ENCODE results near the gene MZF1.
"Not testable (repeated sequence)": the region's sequence is repeated elsewhere in the genome, so short reads cannot be mapped to it uniquely, and the experiment has no call there.

The MZF1 gene

DNA sequence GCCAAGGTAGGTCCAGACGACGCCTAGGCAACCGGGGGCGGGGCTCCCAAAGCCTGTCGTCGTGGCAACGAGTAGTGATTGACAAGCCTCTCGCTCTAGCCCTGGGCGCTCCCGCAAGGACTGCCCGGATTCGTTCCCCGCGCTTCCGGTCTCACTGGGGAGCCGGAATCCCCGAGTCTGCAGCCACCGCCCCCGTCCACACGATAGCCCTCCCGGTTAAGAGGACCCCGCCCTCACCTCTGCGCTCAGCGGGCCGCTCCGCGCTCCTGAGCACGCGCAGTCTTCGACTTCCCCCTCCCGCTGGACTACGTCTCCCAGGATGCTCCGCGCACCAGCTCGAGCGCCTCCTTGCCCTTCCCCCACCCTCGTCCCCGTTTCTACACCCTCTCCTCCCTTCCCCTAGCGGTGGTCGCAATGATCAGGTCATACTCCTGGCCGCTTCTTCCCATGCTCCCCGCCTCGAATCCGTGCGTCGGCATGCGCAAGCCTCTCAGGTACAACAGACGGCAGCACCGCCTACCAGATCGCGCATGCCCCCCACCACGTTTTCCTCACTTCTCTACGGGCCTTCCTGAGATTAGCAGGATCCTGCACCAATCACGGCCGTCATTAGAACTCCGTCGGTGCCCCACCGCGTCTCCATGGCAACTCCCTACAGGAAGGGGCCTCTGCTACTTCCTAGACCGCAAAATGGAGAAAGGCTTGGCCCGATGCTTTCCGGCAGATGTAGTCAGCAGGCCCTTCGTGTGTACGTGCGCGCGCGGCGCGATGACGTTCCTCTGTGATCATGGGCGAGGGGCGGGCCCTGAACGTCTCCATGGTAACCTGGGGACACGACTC, at the start of gene MZF1:
Gene MZF1 (minus strand): TSS at position 518 of the 840 bp plus-strand sequence. CDS start 1,946 bp downstream, outside the sequence.
- ATAC-seq (ENCODE audit: insufficient read depth, low read depth) (peak; percentile 79), DNase-seq (peak; percentile 100)
- peak within 1 kb of the TSS; percentile 73 for H3K9ac ChIP-seq (ENCODE audit: low read depth, low read length)
- peaks cover 20% of the 10 kb centered on the region for H3K79me2 ChIP-seq (ENCODE audit: insufficient read depth, low read length)
- H3K27ac ChIP-seq (ENCODE audit: low read length), result peak within 1 kb of the TSS; percentile 93
- H3K4me2 ChIP-seq (ENCODE audit: insufficient read depth, low read length), result peak within 1 kb of the TSS; percentile 79
- no peaks in the 10 kb centered on the region for H3K27me3 ChIP-seq (ENCODE audit: insufficient read depth, low read length, poor library complexity)
- H3K36me3 ChIP-seq (ENCODE audit: insufficient read depth, low read length), result peaks cover 26% of the 10 kb centered on the region
- no peaks in the 10 kb centered on the region for H3K9me3 ChIP-seq (ENCODE audit: insufficient read depth, low read length, severe bottlenecking)
- H4K20me1 ChIP-seq (ENCODE audit: insufficient read depth, low read length), result 0 out of 2 replicates have a peak, but pooled peaks cover 2% of the 10 kb centered on the region
- TF ChIP-seq EZH2 (IDR thresholded peaks at IDR 0.05; ENCODE audit: borderline replicate concordance, low read depth, low read length, severe bottlenecking), result no peak
- TF ChIP-seq, protein P1, sequence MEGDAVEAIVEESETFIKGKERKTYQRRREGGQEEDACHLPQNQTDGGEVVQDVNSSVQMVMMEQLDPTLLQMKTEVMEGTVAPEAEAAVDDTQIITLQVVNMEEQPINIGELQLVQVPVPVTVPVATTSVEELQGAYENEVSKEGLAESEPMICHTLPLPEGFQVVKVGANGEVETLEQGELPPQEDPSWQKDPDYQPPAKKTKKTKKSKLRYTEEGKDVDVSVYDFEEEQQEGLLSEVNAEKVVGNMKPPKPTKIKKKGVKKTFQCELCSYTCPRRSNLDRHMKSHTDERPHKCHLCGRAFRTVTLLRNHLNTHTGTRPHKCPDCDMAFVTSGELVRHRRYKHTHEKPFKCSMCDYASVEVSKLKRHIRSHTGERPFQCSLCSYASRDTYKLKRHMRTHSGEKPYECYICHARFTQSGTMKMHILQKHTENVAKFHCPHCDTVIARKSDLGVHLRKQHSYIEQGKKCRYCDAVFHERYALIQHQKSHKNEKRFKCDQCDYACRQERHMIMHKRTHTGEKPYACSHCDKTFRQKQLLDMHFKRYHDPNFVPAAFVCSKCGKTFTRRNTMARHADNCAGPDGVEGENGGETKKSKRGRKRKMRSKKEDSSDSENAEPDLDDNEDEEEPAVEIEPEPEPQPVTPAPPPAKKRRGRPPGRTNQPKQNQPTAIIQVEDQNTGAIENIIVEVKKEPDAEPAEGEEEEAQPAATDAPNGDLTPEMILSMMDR (IDR thresholded peaks at IDR 0.05; ENCODE audit: borderline replicate concordance, extremely low read depth, low read length, poor library complexity, severe bottlenecking), result peak; percentile 30
- peaks cover 37% of the 10 kb centered on the region for H3K4me1 ChIP-seq (ENCODE audit: insufficient read depth, low read length)
- H3K4me3 ChIP-seq (ENCODE audit: low read depth in 1 of 2, low read length in 2 of 2), result peak within 1 kb of the TSS; percentile 18 to 68; a peak in 3 of 4 replicates
- H2AFZ ChIP-seq (ENCODE audit: low read depth, low read length), result peak within 1 kb of the TSS; percentile 78

DNA sequence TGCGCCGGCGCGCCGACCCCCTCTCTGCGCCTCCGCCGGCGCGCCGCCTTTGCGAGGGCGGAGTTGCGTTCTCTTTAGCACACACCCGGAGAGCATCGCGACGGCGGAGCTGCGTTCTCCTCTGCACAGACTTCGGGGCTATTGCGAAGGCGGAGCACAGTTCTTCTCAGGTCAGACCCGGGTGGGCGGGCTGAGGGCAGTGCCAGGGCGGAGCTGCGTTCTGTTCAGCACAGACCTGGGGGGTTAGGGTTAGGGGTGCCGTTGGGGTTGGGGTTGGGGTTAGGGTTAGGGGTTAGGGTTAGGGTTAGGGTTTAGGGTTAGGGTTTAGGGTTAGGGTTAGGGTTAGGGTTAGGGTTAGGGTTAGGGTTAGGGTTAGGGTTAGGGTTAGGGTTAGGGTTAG, 34.1 kb upstream of the MZF1 start:
- not testable (repeated sequence) for H4K20me1 ChIP-seq (ENCODE audit: insufficient read depth, low read length); H3K4me1 ChIP-seq (ENCODE audit: insufficient read depth, low read length); H3K36me3 ChIP-seq (ENCODE audit: insufficient read depth, low read length); H2AFZ ChIP-seq (ENCODE audit: low read depth, low read length); H3K27ac ChIP-seq (ENCODE audit: low read length); H3K9me3 ChIP-seq (ENCODE audit: insufficient read depth, low read length, severe bottlenecking); H3K27me3 ChIP-seq (ENCODE audit: insufficient read depth, low read length, poor library complexity); H3K4me2 ChIP-seq (ENCODE audit: insufficient read depth, low read length); ATAC-seq (ENCODE audit: insufficient read depth, low read depth); H3K79me2 ChIP-seq (ENCODE audit: insufficient read depth, low read length); H3K4me3 ChIP-seq (ENCODE audit: low read depth in 1 of 2, low read length in 2 of 2); H3K9ac ChIP-seq (ENCODE audit: low read depth, low read length)
- DNase-seq, result peak; percentile 4

DNA sequence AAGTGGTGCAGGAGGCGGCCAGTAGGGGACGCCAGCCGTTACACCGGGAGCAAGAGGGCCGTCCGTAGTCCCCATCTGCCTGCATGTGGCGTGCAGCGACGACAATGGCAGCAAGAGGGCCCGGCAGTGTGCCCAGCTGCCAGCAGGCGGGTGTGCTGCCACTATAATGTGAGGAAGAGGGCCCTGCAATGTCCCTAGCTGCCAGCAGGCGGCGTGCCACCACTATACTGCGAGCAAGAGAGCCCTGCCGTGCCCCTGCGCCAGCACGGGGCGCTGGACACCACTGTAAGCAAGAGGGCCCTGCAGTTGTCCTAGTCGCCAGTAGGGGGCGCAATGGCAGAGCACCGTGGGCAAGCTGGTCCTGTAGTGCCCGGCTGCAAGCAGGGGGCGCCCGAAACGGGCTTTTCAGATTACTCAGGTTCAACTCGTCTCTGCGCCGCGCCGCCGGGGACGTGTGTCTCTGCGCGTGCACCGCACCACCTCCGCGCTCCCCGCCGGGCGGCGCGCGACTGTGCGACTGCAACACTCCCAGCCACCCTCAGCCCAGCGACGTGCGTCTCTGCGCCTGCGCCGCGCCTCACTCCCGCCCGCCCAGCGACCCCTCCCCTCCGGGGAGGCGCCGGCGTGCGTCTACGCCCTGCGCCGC, 33.2 kb upstream of the MZF1 start:
- not testable (repeated sequence) for H2AFZ ChIP-seq (ENCODE audit: low read depth, low read length); H3K4me3 ChIP-seq (ENCODE audit: low read depth in 1 of 2, low read length in 2 of 2); H3K4me2 ChIP-seq (ENCODE audit: insufficient read depth, low read length); H3K79me2 ChIP-seq (ENCODE audit: insufficient read depth, low read length); H3K4me1 ChIP-seq (ENCODE audit: insufficient read depth, low read length); H4K20me1 ChIP-seq (ENCODE audit: insufficient read depth, low read length); H3K36me3 ChIP-seq (ENCODE audit: insufficient read depth, low read length); H3K27me3 ChIP-seq (ENCODE audit: insufficient read depth, low read length, poor library complexity); H3K9ac ChIP-seq (ENCODE audit: low read depth, low read length); ATAC-seq (ENCODE audit: insufficient read depth, low read depth); H3K9me3 ChIP-seq (ENCODE audit: insufficient read depth, low read length, severe bottlenecking); H3K27ac ChIP-seq (ENCODE audit: low read length)
- DNase-seq, result peak; percentile 3
- TF ChIP-seq, protein P1 (IDR thresholded peaks at IDR 0.05; ENCODE audit: borderline replicate concordance, extremely low read depth, low read length, poor library complexity, severe bottlenecking), result peak; percentile 34

- ATAC-seq (ENCODE audit: insufficient read depth, low read depth) (no peak), DNase-seq (no peak)
- Histone ChIP-seq H3K79me2 (ENCODE audit: insufficient read depth, low read length) (no peaks in the 10 kb centered on the region; the same call in 1 of the 2 replicates), H4K20me1 (ENCODE audit: insufficient read depth, low read length) (0 out of 2 replicates have a peak, but pooled peaks cover 3% of the 10 kb centered on the region), H3K36me3 (ENCODE audit: insufficient read depth, low read length) (peaks cover 30% of the 10 kb centered on the region), H3K27me3 (ENCODE audit: insufficient read depth, low read length, poor library complexity) (no peaks in the 10 kb centered on the region), H3K4me3 (ENCODE audit: low read depth in 1 of 2, low read length in 2 of 2) (no peak overlapping the region), H3K9me3 (ENCODE audit: insufficient read depth, low read length, severe bottlenecking) (no peaks in the 10 kb centered on the region), H3K4me1 (ENCODE audit: insufficient read depth, low read length) (no peaks in the 10 kb centered on the region), H2AFZ (ENCODE audit: low read depth, low read length) (no peak overlapping the region), H3K4me2 (ENCODE audit: insufficient read depth, low read length) (no peak overlapping the region), H3K27ac (ENCODE audit: low read length) (no peak overlapping the region), H3K9ac (ENCODE audit: low read depth, low read length) (no peak overlapping the region)
- TF ChIP-seq, protein P1 (IDR thresholded peaks at IDR 0.05; ENCODE audit: borderline replicate concordance, extremely low read depth, low read length, poor library complexity, severe bottlenecking), result no peak
- no peak for TF ChIP-seq EZH2 (IDR thresholded peaks at IDR 0.05; ENCODE audit: borderline replicate concordance, low read depth, low read length, severe bottlenecking)
Measured at GRCh38 chr19:58586133-58586765, 13.1 kb upstream of the MZF1 start.
